ENCODE measurements around the gene KCNK17. TPM values are rescaled to one million over a fixed set of nuclear protein-coding genes. Genes with fewer than 3 reads are reported as not detected.

KCNK17 gene
- total and polyA plus RNA-seq, 2 donors (not counting 3 experiments of a cell fraction or from before 2014, with no cell fraction given), result not detected

- dilution Hi-C loops (cut with MboI; ENCODE audit: extremely low pct_ligation_motif_present, low sequenced_read_pairs), result no loop called here
- no peak for FAIRE-seq
Observed at GRCh38 chr6:39301606-39302005, 12.6 kb downstream of the KCNK17 start.

More at GRCh38 chr6:39301606-39302005, 12.6 kb downstream of the KCNK17 start:
- Histone ChIP-seq H3K27ac (ENCODE audit: insufficient read depth, low read depth, low read length) (no peak overlapping the region), H3K9me1 (replicated peaks; ENCODE audit: control insufficient read depth, extremely low read depth, insufficient read depth, low read length) (no peaks in the 10 kb centered on the region), H3K9me3 (replicated peaks; ENCODE audit: control insufficient read depth, insufficient read depth, low read length) (no peaks in the 10 kb centered on the region), H3K36me3 (ENCODE audit: control insufficient read depth in 2 of 2, extremely low read depth in 1 of 2, insufficient read depth in 2 of 2, low read length in 2 of 2) (no peaks in the 10 kb centered on the region), H3K79me2 (ENCODE audit: control insufficient read depth, insufficient read depth, low read length) (no peaks in the 10 kb centered on the region), H3K4me1 (ENCODE audit: control insufficient read depth, extremely low read depth, insufficient read depth, low read length) (no peaks in the 10 kb centered on the region), H4K20me1 (replicated peaks; ENCODE audit: control insufficient read depth, extremely low read depth, insufficient read depth, low read length) (no peaks in the 10 kb centered on the region), H3K27me3 (ENCODE audit: control insufficient read depth in 2 of 2, insufficient read depth in 2 of 2, low read length in 2 of 2) (no peaks in the 10 kb centered on the region), H3K9ac (replicated peaks; ENCODE audit: extremely low read depth, insufficient read depth, low read length) (no peak overlapping the region), H3K4me3 (replicated peaks in 1 of 3; ENCODE audit: insufficient read depth in 1 of 3, low read depth in 1 of 3, low read length in 3 of 3) (no peak overlapping the region), H3K4me2 (ENCODE audit: insufficient read depth, low read length) (no peak overlapping the region), H2AFZ (ENCODE audit: low read depth, low read length) (no peak overlapping the region)
- ChIA-PET CTCF (interaction anchor here (1.1 to 14.2 kb wide), 5 partner anchors 11 to 429 kb away, joined by 3 to 223 read pairs (median 47); no protein-coding TSS in a partner anchor), POLR2A (no interaction called here)
- no TSS peak for BruUV-seq (replicated peaks)
- intact Hi-C loops (cut with micrococcal nuclease), result loop anchor here (2.0 kb wide), 1 partner anchor 213 kb away; no protein-coding TSS in a partner anchor
- peak in 1 of 2 donors; percentile 32 for TF ChIP-seq CTCF (IDR thresholded peaks at IDR 0.05; ENCODE audit: extremely low read depth in 1 of 2, insufficient read depth in 1 of 2, low read depth in 1 of 2, low read length in 2 of 2)
- no peak for TF ChIP-seq MAX (IDR thresholded peaks at IDR 0.05; ENCODE audit: insufficient read depth, insufficient read length)
- DNase-seq (ENCODE audit: low read depth, low spot score), result no peak
